ENCODE measurements around the gene DGKZ. TPM values are rescaled to one million over a fixed set of nuclear protein-coding genes. Genes with fewer than 3 reads are reported as not detected.
"Not testable (repeated sequence)": the region's sequence is repeated elsewhere in the genome, so short reads cannot be mapped to it uniquely, and the experiment has no call there.

Gene DGKZ, protein sequence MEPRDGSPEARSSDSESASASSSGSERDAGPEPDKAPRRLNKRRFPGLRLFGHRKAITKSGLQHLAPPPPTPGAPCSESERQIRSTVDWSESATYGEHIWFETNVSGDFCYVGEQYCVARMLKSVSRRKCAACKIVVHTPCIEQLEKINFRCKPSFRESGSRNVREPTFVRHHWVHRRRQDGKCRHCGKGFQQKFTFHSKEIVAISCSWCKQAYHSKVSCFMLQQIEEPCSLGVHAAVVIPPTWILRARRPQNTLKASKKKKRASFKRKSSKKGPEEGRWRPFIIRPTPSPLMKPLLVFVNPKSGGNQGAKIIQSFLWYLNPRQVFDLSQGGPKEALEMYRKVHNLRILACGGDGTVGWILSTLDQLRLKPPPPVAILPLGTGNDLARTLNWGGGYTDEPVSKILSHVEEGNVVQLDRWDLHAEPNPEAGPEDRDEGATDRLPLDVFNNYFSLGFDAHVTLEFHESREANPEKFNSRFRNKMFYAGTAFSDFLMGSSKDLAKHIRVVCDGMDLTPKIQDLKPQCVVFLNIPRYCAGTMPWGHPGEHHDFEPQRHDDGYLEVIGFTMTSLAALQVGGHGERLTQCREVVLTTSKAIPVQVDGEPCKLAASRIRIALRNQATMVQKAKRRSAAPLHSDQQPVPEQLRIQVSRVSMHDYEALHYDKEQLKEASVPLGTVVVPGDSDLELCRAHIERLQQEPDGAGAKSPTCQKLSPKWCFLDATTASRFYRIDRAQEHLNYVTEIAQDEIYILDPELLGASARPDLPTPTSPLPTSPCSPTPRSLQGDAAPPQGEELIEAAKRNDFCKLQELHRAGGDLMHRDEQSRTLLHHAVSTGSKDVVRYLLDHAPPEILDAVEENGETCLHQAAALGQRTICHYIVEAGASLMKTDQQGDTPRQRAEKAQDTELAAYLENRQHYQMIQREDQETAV
- polyA plus RNA-seq (ENCODE audit: low read depth in 6 of 6), result 10 to 100 TPM in 1 of 6 donors, 1 to 10 TPM in 5; 2.5 to 13.7 (median 7.9) TPM

DNA sequence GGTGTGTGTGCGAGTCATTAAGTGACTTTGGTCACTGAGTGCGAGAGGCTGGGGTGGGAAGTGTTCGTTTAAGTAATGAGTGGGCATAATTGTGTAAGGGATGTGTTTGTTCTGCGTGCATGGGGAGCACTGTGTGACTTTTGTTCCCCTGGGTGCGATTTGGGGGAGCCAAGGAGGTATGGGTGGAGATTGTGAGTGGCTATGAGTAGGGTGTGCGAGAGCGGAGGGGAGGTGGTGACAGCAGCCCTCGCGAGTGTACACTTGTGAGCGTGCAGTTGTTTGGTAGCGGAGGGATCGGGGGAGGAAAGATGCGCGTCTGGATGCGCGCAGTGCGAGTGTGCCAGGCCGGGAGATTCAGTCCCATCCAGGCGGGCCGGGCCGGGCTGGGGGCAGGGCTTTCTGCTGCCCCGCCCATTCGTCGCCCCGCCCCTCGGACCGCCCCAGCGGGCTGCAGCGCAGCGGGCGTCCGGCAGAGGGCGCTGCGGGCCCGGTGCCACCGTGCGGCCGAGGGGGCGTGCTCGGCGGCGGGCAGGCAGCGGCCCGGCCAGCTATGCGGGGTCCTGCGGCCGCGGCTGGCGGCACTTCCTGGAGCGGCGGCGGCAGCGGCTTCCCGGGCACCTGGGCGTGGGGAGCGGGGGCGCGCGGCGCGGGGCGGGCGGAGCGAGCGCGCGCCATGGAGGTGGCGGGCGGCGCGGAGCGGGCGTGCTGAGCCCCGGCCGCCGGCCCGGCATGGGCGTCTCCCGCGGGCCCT is at the start of gene DGKZ:
Gene DGKZ (plus strand): TSS at position 578 of the 751 bp plus-strand sequence. CDS start 197 bp downstream, outside the sequence.
- Mint-ChIP-seq H3K36me3 (no peaks in the 10 kb centered on the region), H3K27me3 (no peaks in the 10 kb centered on the region), H3K4me3 (peak within 1 kb of the TSS; percentile 80 to 95 (median 90)), H3K27ac (peak within 1 kb of the TSS; percentile 29 to 97 (median 80)), H3K9me3 (no peaks in the 10 kb centered on the region), H3K4me1 (peaks cover 39 to 60% (median 53%) of the 10 kb centered on the region in 3 donors)
- ATAC-seq (ENCODE audit: low read depth in 2 of 2) (peak; percentile 86 to 92), DNase-seq (peak; percentile 96)

DNA sequence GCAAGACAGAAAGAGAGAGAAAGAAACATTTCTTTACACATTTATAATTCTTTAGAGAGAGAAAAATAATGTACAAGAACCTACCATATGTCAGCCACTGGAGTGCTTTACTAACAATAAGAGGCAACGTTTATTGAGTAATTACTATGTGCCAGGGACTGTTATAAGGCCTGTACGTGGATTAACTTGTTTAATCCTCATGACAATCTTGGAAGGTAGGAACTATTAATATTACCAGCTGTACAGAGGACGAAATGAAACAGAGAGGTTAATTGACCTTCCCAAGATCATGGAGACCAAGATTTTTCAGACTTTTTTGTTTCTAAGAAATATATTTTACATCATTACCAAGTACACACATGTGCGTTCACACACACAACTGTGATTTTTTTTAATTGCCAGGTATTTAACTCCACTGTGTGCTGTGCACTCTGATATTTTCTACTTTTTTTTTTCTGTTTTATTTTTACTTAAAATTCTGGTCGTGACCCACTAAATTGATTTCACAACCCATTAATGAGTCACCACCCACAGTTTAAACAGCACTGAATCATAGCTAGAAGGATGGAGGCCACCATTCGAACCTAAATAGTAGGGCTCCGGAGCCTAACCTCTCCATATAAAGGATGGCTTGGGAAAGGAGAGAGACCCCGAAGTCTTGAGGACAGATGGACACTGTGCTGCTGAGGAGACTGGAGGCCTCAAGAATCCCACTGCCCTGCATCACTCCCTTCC is 48.4 kb upstream of the DGKZ start:
- Mint-ChIP-seq H3K36me3 (no peaks in the 10 kb centered on the region), H3K27me3 (peaks cover 17 to 56% (median 31%) of the 10 kb centered on the region in 3 donors), H3K4me3 (no peak overlapping the region), H3K9me3 (no peaks in the 10 kb centered on the region), H3K4me1 (peaks cover 4 to 11% (median 9%) of the 10 kb centered on the region in 3 donors), H3K27ac (no peak overlapping the region)
- DNase-seq (no peak), ATAC-seq (ENCODE audit: low read depth in 2 of 2) (no peak)

DNA sequence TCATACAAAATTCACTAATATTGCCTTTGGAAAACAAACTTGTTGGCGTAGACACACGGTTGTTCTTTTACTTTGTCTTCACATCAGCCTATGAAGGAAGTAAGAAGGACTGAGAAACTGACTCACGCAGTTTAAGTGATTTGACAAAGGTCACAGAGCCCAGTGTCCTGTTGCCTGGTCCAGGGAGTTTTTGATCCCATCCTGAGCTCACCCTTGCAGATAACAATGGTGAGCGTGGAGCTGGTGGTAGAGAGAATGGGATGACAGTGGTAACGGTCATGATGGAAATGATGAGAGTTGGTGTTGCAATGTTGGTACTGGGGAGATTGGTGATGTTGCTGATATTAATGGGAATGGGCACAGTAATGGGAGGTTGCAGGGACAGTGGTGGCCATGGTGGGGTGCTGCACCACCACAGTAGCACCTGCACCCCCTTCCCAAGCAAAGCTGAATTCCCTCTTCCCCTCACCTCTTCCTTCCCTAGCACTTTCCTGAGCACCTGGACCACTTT is 47.8 kb upstream of the DGKZ start:
- ATAC-seq (ENCODE audit: low read depth in 2 of 2) (no peak), DNase-seq (no peak)
- Mint-ChIP-seq H3K4me1 (peaks cover 4 to 11% (median 9%) of the 10 kb centered on the region in 3 donors), H3K27ac (no peak overlapping the region), H3K4me3 (no peak overlapping the region), H3K36me3 (no peaks in the 10 kb centered on the region), H3K9me3 (no peaks in the 10 kb centered on the region), H3K27me3 (peaks cover 17 to 56% (median 30%) of the 10 kb centered on the region in 3 donors)

DNA sequence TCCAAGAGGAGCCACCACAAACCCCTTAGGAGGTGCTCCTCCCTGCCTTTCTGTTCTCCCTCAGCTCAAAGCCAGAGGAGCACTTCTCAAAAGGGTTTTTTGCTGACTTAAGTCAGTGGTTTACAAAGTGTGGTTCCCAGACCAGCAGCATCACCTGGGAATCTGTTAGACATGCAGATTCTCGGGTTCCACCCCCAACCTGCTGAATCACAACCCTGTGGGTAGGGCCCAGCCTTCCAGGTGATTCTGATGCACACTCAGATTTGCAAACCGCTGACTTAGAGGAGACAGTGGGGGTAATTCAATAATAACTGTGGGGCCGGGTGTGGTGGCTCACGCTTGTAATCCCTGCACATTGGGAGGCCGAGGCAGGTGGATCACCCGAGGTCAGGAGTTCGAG is 47.0 kb upstream of the DGKZ start:
- Mint-ChIP-seq H3K27ac (no peak overlapping the region), H3K9me3 (no peaks in the 10 kb centered on the region), H3K36me3 (no peaks in the 10 kb centered on the region), H3K4me3 (no peak overlapping the region), H3K4me1 (peaks cover 4 to 9% (median 8%) of the 10 kb centered on the region in 3 donors), H3K27me3 (peaks cover 17 to 53% (median 34%) of the 10 kb centered on the region in 3 donors)
- ATAC-seq (ENCODE audit: low read depth in 2 of 2), result no peak
- DNase-seq, result no peak

DNA sequence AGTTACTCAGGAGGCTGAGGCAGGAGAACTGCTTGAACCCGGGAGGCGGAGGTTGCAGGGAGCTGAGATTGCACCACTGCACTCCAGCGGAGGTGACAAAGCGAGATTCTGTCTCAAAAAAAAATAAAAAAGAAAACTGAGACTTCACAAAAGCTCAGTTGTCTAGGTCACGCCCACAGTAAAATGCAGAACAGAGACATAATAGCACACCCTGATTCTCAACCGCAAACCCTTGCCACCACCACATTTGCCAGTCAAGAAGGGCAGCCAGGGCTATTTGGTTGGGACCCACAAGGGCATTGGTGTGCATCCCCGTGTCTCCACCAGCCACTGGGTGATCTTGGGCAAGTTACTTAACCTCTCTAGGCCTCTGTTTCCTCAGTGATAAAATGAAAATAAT is 44.4 kb upstream of the DGKZ start:
- DNase-seq (no peak), ATAC-seq (ENCODE audit: low read depth in 2 of 2) (peak; percentile 64 to 81)
- Mint-ChIP-seq H3K4me3 (no peak overlapping the region), H3K36me3 (no peaks in the 10 kb centered on the region), H3K27me3 (peaks cover 9 to 36% (median 32%) of the 10 kb centered on the region in 3 donors), H3K4me1 (no peaks in the 10 kb centered on the region), H3K9me3 (no peaks in the 10 kb centered on the region), H3K27ac (no peak overlapping the region)

DNA sequence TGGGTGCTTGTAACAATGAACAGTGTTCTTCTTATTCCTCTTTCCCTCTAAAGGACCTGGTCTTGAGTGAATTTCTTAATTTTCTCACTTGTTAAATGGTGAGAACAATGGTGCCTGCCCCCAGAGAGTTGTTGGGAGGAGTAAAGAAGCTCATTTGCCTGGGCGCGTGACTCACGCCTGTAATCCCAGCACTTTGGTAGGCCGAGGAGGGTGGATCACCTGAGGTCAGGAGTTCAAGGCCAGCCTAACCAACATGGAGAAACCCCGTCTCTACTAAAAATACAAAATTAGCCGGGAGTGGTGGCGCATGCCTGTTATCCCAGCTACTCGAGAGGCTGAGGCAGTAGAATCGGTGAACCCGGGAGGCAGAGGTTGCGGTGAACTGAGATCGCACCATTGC is 43.2 kb upstream of the DGKZ start:
- not testable (repeated sequence) for H3K27ac Mint-ChIP-seq; H3K36me3 Mint-ChIP-seq; H3K4me1 Mint-ChIP-seq; ATAC-seq (ENCODE audit: low read depth in 2 of 2); DNase-seq; H3K9me3 Mint-ChIP-seq; H3K4me3 Mint-ChIP-seq
- peaks cover 8 to 29% (median 26%) of the 10 kb centered on the region in 3 donors for H3K27me3 Mint-ChIP-seq

DNA sequence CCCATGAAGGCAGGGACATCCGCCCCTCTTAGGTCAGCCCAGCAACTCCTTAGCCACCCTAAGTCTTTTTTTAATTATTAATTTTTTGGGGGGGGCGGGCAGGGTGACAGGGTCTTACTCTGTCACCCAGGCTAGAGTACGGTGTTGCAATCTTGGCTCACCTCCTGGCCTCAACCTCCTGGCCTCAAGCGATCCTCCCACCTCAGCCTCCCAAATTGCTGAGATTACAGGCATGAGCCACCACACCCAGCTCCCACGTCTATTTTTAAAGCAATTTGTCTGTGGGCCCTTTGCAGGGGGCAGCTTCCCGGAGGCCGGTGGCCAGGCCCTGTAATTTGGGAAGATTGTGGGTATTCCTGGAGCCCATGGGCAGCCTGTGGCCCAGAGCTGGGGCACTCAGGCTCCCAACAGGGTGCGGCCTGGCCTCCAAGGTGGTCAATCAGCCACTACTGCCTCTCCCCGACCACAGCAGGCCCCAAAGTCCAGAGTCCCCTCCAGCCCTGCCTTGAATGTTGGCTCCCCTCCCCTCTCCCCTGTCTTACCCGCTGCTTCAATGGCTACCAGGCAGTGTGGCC is 42.6 kb upstream of the DGKZ start:
- H3K27ac Mint-ChIP-seq, result no peak overlapping the region
- ATAC-seq (ENCODE audit: low read depth in 2 of 2), result no peak

DNA sequence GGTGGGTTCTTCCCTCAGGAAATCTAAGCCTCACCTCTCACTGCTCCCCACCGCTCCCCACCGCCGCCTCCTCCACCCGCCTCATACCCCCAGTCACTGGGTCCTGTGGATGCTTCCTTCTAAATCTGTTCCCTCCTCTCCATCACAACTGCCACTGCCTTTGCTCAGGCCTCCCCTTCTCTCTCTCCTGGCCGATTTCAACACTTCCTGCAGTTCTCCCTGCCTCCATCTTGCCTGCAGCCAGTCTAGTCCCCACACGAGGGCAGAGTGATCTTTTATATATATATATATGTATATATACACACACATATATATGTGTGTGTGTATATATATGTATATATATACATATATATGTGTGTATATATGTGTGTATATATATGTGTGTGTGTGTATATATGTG is 42.0 kb upstream of the DGKZ start:
- Mint-ChIP-seq H3K4me3 (no peak overlapping the region), H3K4me1 (peaks cover 0 to 9% (median 9%) of the 10 kb centered on the region in 3 donors), H3K9me3 (no peaks in the 10 kb centered on the region), H3K27ac (no peak overlapping the region), H3K27me3 (peaks cover 13 to 19% (median 16%) of the 10 kb centered on the region in 3 donors), H3K36me3 (no peaks in the 10 kb centered on the region)
- ATAC-seq (ENCODE audit: low read depth in 2 of 2), result no peak
- no peak for DNase-seq

More for the DNA sequence above, 42.6 kb upstream of the DGKZ start:
- no peak overlapping the region for H3K4me3 Mint-ChIP-seq
- peaks cover 13 to 22% (median 20%) of the 10 kb centered on the region in 3 donors for H3K27me3 Mint-ChIP-seq
- no peak for DNase-seq
- H3K4me1 Mint-ChIP-seq, result peaks cover 0 to 5% (median 4%) of the 10 kb centered on the region in 3 donors
- no peaks in the 10 kb centered on the region for H3K9me3 Mint-ChIP-seq
- H3K36me3 Mint-ChIP-seq, result no peaks in the 10 kb centered on the region

DNA sequence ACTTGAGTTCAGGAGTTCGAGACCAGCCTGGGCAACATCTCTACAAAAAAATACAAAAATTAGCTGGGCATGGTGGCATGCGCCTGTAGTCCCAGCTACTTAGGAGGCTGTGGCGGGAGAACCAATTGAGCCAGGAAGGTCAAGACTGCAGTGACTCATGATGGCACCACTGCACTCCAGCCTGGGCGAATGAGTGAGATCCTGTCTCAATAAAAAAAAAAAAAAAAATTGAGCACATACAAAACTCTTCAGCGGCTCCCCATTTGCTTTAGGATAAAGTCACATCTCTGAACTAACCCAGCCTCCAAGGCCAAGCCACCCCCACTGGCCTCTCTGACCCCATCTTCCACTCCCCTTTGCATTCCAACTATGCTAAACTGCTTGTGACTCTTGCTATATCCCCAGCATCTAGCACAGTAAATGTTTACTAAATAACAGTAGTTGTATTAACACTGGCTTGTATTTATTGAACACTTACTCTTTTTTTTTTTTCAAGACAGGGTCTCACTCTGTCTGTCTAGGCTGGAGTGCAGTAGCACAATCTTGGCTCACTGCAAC is 40.9 kb upstream of the DGKZ start:
- Mint-ChIP-seq H3K27ac (no peak overlapping the region), H3K27me3 (peaks cover 11 to 21% (median 13%) of the 10 kb centered on the region in 3 donors), H3K36me3 (no peaks in the 10 kb centered on the region), H3K4me3 (no peak overlapping the region), H3K9me3 (peaks cover 0 to 1% (median 0%) of the 10 kb centered on the region in 7 donors), H3K4me1 (peaks cover 0 to 9% (median 9%) of the 10 kb centered on the region in 3 donors)
- ATAC-seq (ENCODE audit: low read depth in 2 of 2), result no peak
- DNase-seq, result no peak

DNA sequence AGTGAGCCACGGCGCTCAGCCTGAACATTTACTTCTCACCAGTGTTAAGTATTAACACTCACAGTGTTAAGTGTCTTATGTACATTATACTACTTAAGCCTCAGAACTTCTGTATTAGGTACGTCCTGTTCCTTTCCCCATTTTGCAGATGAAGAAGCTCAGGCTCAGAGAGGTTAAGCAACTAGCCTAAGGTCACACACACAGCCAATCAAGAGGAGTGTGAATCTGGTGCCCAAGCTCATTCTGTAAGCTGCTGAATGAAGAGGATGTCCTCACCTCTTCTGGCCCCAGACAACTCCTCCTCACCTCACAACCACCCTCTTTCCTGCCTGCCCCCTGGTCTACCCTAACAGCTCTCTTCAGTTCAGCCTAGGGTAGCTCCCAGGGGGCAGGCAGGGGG is 39.9 kb upstream of the DGKZ start:
- Mint-ChIP-seq H3K36me3 (no peaks in the 10 kb centered on the region), H3K27me3 (peaks cover 10 to 27% (median 11%) of the 10 kb centered on the region in 3 donors), H3K4me1 (peaks cover 0 to 9% (median 9%) of the 10 kb centered on the region in 3 donors), H3K9me3 (peaks cover 0 to 1% (median 0%) of the 10 kb centered on the region in 7 donors), H3K27ac (no peak overlapping the region), H3K4me3 (no peak overlapping the region)
- DNase-seq (no peak), ATAC-seq (ENCODE audit: low read depth in 2 of 2) (no peak)

DNA sequence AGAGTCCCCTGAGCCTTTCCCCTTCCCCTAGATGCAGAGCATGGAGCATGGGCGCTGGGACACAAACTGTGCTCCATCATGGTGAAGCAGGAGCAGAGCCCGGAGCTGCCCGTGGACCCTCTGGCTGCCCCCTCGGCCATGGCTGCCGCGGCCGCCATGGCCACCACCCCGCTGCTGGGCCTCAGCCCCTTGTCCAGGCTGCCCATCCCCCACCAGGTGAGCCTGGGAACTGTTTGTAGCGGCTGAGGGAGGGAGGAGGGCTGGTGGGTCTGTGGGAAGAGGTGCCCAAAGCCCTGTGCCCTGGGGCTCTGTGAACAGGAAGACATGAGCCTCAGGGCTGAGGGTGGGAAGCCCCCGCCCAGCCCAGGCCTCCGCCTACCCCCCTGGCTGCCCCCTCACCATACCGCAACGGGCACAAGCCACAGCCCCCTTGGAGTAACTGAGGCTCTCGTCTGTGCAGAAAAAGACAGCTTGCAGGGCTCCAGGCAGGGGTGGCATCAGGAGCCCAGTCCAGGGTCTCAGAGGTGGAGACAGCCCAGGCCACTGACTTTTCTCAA is 39.4 kb upstream of the DGKZ start:
- H3K27ac Mint-ChIP-seq, result no peak overlapping the region
- no peaks in the 10 kb centered on the region for H3K36me3 Mint-ChIP-seq
- peaks cover 10 to 30% (median 11%) of the 10 kb centered on the region in 3 donors for H3K27me3 Mint-ChIP-seq
- no peak for DNase-seq
- peaks cover 0 to 1% (median 0%) of the 10 kb centered on the region in 7 donors for H3K9me3 Mint-ChIP-seq
- H3K4me3 Mint-ChIP-seq, result no peak overlapping the region
- ATAC-seq (ENCODE audit: low read depth in 2 of 2), result no peak
- peaks cover 0 to 9% (median 9%) of the 10 kb centered on the region in 3 donors for H3K4me1 Mint-ChIP-seq

All from naive B cell (primary cell).